Hair follicular keratinocyte (primary cell): ENCODE measurements around the gene MYOCD. TPM values are rescaled to one million over a fixed set of nuclear protein-coding genes. Genes with fewer than 3 reads are reported as not detected.

Source experiments
- total RNA-seq: library from RNA; depleted of rRNA; stranded (reverse); fragments of >200 nt; gene quantifications from 2 replicates; pipeline ENCODE4 v1.2.3, GENCODE V29; 2015

MYOCD gene
- 0.04 TPM in 1 of 2 replicates, not detected in the other for total RNA-seq

GRCh38 chr17:12665263-12666210, at the start of gene MYOCD:
Gene MYOCD (plus strand): TSS chr17:12665890. CDS start chr17:12666189, 299 bp downstream.

GRCh38 chr17:12789481-12790248, 124.0 kb downstream of the MYOCD start, which contains the start of gene ARHGAP44:
Gene ARHGAP44 (plus strand): TSS chr17:12789498. CDS start chr17:12789839, 341 bp downstream.

Other genes with a start within 250 kb of the MYOCD start
- under 0.01 and 0.34 TPM in 2 replicates for gene ARHGAP44, start 123.6 kb downstream of the MYOCD start, total RNA-seq